ENCODE data around the gene SDR42E2.
"Not testable (repeated sequence)": the region's sequence is repeated elsewhere in the genome, so short reads cannot be mapped to it uniquely, and the experiment has no call there.

GRCh38 chr16:22128537-22128936 lies 33.8 kb upstream of the SDR42E2 start:
- TF ChIP-seq CTCF, EZH2 (IDR thresholded peaks at IDR 0.05): not testable (repeated sequence)
